Sigmoid colon (tissue), 7 donors: ENCODE data around the gene MYO5B. TPM values are rescaled to one million over a fixed set of nuclear protein-coding genes. Genes with fewer than 3 reads are reported as not detected.
A peak's percentile ranks its signal among the peaks of the same experiment; 100 is the strongest.

Source experiments
- DNase-seq: peaks from one replicate; pipeline ENCODE4 v3.0.0-alpha.2; 2019
- H3K27ac ChIP-seq, 4 donors: fragments of 200-600 bp; sonication (generic); one replicate each; pipeline ENCODE4 v1.5.1; 2016 to 2019; ENCODE audit warnings: mild to moderate bottlenecking in 1 of 4
- H3K27me3 ChIP-seq, 3 donors: fragments of 200-600 bp; sonication (generic); one replicate each; pipeline ENCODE4 v1.5.1; 2019; ENCODE audit warnings: mild to moderate bottlenecking in 1 of 3
- H3K36me3 ChIP-seq, 4 donors: fragments of 200-600 bp; sonication (generic); one replicate each; pipeline ENCODE4 v1.5.1; 2016 to 2019
- H3K4me1 ChIP-seq, 4 donors: fragments of 200-600 bp; sonication (generic); one replicate each; pipeline ENCODE4 v1.5.1; 2017 to 2019
- H3K4me3 ChIP-seq, 4 donors: fragments of 200-600 bp; sonication (generic); one replicate each; pipeline ENCODE4 v1.5.1; 2017 to 2019; ENCODE audit warnings: mild to moderate bottlenecking in 2 of 4, moderate library complexity in 1 of 4
- H3K9me3 ChIP-seq, 4 donors: fragments of 200-600 bp in 3 of 4; sonication (generic) in 3 of 4; one replicate each; pipeline versions ENCODE4 v1.5.1 to v1.6.1; 2013 to 2019
- CTCF ChIP-seq, 4 experiments: fragments of 450-650 bp in 3 of 4; fragments of 200-600 bp in 1 of 4; IDR thresholded peaks; one replicate each; pipeline ENCODE4 v1.5.1; 2016 to 2019; ENCODE audit warnings: antibody characterized with exemption in 4 of 4, mild to moderate bottlenecking in 3 of 4, moderate library complexity in 2 of 4
- EP300 ChIP-seq, 4 donors: sonication (generic); formaldehyde crosslinking; IDR thresholded peaks; one replicate each; pipeline ENCODE4 v1.6.1; 2017; ENCODE audit warnings: antibody characterized with exemption in 4 of 4
- POLR2A ChIP-seq, 2 donors: fragments of 450-650 bp; IDR thresholded peaks; one replicate each; pipeline ENCODE4 v1.6.1; 2016; ENCODE audit warnings: antibody characterized with exemption in 2 of 2, mild to moderate bottlenecking in 2 of 2, moderate library complexity in 2 of 2
- POLR2AphosphoS5 ChIP-seq, 4 donors: sonication (generic); formaldehyde crosslinking; IDR thresholded peaks; one replicate each; pipeline ENCODE4 v1.6.1; 2017; ENCODE audit warnings: antibody characterized with exemption in 4 of 4
- WGBS, 2 donors: extraction: QIAGEN DNeasy Blood & Tissue Kit; methylation state at CpG; one replicate each; pipeline ENCODE4 v1.1.7; 2013; 5-methylcytosine and 5-hydroxymethylcytosine counted together
- intact Hi-C: fragments of 100-400 bp; cut with DNase I; formaldehyde crosslinking; loops from one replicate; pipeline ENCODE4 v1.15.1; 2023
- polyA plus RNA-seq, 3 donors: library from polyadenylated mRNA; stranded (reverse); fragments of 200-250 nt; gene quantifications; one replicate each; pipeline ENCODE4 v1.2.3, GENCODE V29; 2013
- total RNA-seq, 4 donors: library from RNA; depleted of rRNA; stranded (reverse); fragments of >200 nt; gene quantifications; one replicate each; pipeline ENCODE4 v1.1.0, GENCODE V29; 2016
- donor health status: healthy with polysubstance abuse.
- donor health status: Bipolar disorder and iron deficiency.
- donor health status: healthy.

Gene MYO5B
- total and polyA plus RNA-seq, 7 donors, result 0.14 to 80.7 (median 3.0) TPM

DNA sequence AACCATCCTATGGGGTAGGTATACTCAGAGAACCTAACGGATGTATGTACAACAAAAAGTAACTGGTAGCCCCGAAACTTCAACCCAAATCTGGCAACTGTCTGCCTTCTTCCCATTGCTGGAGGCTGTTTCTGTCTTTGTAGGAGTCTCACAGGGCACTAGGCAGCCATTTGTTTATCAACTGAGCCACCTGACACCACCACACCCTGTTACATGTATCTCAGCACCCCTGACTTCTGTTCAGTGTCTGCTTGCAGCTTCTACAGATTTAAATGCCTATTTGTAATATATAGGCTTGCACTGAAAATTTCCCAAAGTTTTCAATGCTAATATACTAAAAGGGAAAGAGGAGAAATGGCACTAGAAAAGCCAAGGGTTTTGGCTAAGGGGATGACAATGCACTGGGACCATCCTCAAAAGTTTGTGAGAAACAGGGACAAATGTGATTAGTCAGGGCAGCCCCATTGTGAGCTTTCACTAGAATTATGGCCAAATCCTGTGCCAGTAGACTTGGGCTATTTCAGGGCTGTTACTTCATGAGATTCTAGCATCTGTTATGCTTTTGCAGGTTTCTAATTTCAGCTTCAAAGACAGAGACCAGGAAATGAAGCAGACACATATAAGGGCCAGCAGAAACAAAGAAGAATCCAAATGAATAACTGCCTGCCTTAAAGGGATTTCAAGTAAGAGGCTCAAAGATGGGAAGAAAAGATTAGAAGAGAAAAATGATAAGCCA is 103.3 kb downstream of the MYO5B start:
- H3K27ac ChIP-seq, result peak overlapping the region in 1 of 4 donors; percentile 5
- TF ChIP-seq POLR2A (IDR thresholded peaks at IDR 0.05), result no peak
- no peaks in the 10 kb centered on the region for H3K9me3 ChIP-seq
- H3K27me3 ChIP-seq, result no peaks in the 10 kb centered on the region
- H3K36me3 ChIP-seq, result no peaks in the 10 kb centered on the region
- no peak for DNase-seq
- no peak overlapping the region for H3K4me3 ChIP-seq
- intact Hi-C loops, result no loop called here
- H3K4me1 ChIP-seq, result peaks cover 0 to 9% (median 4%) of the 10 kb centered on the region in 4 donors
- 61 to 76% methylated on average over 2 of the region's 2 CpGs for WGBS, 2 donors

- TF ChIP-seq CTCF (IDR thresholded peaks at IDR 0.05), result no peak
- no peak for TF ChIP-seq POLR2AphosphoS5 (IDR thresholded peaks at IDR 0.05)
- TF ChIP-seq EP300 (IDR thresholded peaks at IDR 0.05), result no peak
- no peak for TF ChIP-seq POLR2A (IDR thresholded peaks at IDR 0.05)
- Histone ChIP-seq H3K9me3 (no peaks in the 10 kb centered on the region), H3K27ac (no peak overlapping the region), H3K4me3 (no peak overlapping the region), H3K27me3 (no peaks in the 10 kb centered on the region), H3K4me1 (peaks cover 0 to 9% (median 4%) of the 10 kb centered on the region in 4 donors), H3K36me3 (no peaks in the 10 kb centered on the region)
- no peak for DNase-seq
- intact Hi-C loops, result no loop called here
- WGBS, 2 donors, result 54 to 71% methylated on average over 6 of the region's 6 CpGs
These were observed 104.3 kb downstream of the MYO5B start for GRCh38 chr18:50090370-50091312.

- DNase-seq, result no peak
- intact Hi-C loops, result no loop called here
- Histone ChIP-seq H3K36me3 (no peaks in the 10 kb centered on the region), H3K27me3 (no peaks in the 10 kb centered on the region), H3K4me1 (peaks cover 0 to 9% (median 4%) of the 10 kb centered on the region in 4 donors), H3K4me3 (no peak overlapping the region), H3K9me3 (no peaks in the 10 kb centered on the region), H3K27ac (no peak overlapping the region)
- TF ChIP-seq POLR2AphosphoS5 (IDR thresholded peaks at IDR 0.05) (no peak), EP300 (IDR thresholded peaks at IDR 0.05) (no peak), CTCF (IDR thresholded peaks at IDR 0.05) (no peak), POLR2A (IDR thresholded peaks at IDR 0.05) (no peak)
- WGBS, 2 donors, result 84 to 90% methylated on average over 9 of the region's 9 CpGs
These were observed 105.2 kb downstream of the MYO5B start for GRCh38 chr18:50089702-50090101.

DNA sequence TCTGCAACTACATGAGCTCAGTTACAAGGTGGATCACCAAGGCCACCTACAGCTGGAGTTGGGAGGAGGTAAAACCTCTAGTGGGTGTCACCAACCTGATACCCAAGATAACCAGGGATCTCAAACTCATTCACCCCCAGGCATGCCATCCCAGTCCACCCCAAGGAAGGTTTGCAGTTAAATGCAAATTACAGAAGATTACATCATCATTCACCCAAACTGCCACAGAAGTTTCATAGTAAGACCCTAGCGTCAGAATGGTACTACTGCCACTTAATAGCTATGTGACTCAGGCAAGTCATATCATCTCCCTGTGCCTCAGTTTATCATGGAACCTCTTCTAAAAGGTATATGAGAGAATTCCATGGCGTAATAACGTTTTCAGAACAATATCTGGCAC is 111.2 kb downstream of the MYO5B start:
- intact Hi-C loops, result no loop called here
- Histone ChIP-seq H3K4me1 (peaks cover 0 to 13% (median 8%) of the 10 kb centered on the region in 4 donors), H3K27ac (no peak overlapping the region), H3K4me3 (no peak overlapping the region), H3K9me3 (no peaks in the 10 kb centered on the region), H3K36me3 (no peaks in the 10 kb centered on the region), H3K27me3 (no peaks in the 10 kb centered on the region)
- WGBS, 2 donors, result 82 to 86% methylated on average over 3 of the region's 3 CpGs
- TF ChIP-seq EP300 (IDR thresholded peaks at IDR 0.05) (no peak), CTCF (IDR thresholded peaks at IDR 0.05) (no peak), POLR2AphosphoS5 (IDR thresholded peaks at IDR 0.05) (no peak), POLR2A (IDR thresholded peaks at IDR 0.05) (no peak)
- DNase-seq, result no peak

DNA sequence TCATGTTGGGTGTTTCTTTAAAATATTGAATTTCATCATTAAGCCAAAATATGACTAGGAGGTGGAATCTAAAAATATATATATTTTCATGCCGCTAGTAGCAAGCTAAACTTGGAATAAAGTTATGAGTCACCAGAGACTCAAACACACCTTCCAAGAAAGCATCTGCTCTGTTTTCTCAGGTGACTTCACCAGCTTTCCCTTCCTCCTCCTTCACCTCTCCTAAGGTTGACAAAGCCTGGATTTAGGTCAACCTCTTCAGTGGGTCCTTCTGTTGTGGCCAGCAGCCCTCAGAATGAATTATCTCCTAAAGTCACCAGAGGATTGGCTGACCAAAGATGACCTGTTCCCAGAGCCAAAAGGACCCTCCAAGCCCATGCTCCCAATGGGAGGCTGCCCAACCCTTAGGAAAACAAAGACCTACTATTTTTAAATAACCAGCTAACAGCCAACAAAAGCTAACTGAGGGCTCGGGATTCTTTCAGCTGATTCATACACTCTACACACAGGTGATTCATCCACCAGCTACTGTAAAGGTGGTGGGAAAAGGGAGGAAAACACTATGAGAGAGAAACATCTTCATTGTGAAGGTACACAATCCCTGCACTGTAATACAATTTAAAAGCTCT is 113.9 kb downstream of the MYO5B start:
- Histone ChIP-seq H3K27ac (no peak overlapping the region), H3K4me3 (no peak overlapping the region), H3K9me3 (no peaks in the 10 kb centered on the region), H3K27me3 (no peaks in the 10 kb centered on the region), H3K36me3 (no peaks in the 10 kb centered on the region), H3K4me1 (peaks cover 0 to 13% (median 8%) of the 10 kb centered on the region in 4 donors)
- TF ChIP-seq POLR2A (IDR thresholded peaks at IDR 0.05) (no peak), POLR2AphosphoS5 (IDR thresholded peaks at IDR 0.05) (no peak), EP300 (IDR thresholded peaks at IDR 0.05) (no peak), CTCF (IDR thresholded peaks at IDR 0.05) (no peak)
- WGBS, 2 donors, result 40 to 57% methylated on average over 2 of the region's 2 CpGs
- intact Hi-C loops, result no loop called here
- DNase-seq, result no peak
